Smooth muscle cell (in vitro differentiated cells): ENCODE results near the gene TPBG. TPM values are rescaled to one million over a fixed set of nuclear protein-coding genes. Genes with fewer than 3 reads are reported as not detected.

Experiments
- DNase-seq: peaks from one replicate; lab custom pipeline; 2025; ENCODE audit not compliant: unreplicated experiment; lab: John Stamatoyannopoulos, UW
- H2AFZ ChIP-seq: fragments of 200-600 bp; sonication (generic); 2 replicates; pipeline ENCODE4 v1.6.0; 2016; ENCODE audit warnings: antibody characterized with exemption, low read depth, mild to moderate bottlenecking
- H3F3A ChIP-seq: fragments of 200-600 bp; sonication (generic); 2 replicates; pipeline ENCODE4 v1.6.0; 2017; ENCODE audit warnings: antibody characterized with exemption, low read depth
- H3K27ac ChIP-seq: fragments of 200-600 bp; sonication (generic); 2 replicates; pipeline ENCODE4 v1.5.1; 2016; ENCODE audit warnings: low read depth, mild to moderate bottlenecking
- H3K27me3 ChIP-seq: fragments of 200-600 bp; sonication (generic); 2 replicates; pipeline ENCODE4 v1.6.1; 2016; ENCODE audit warnings: low read depth, mild to moderate bottlenecking
- H3K36me3 ChIP-seq: fragments of 200-600 bp; sonication (generic); 2 replicates; pipeline ENCODE4 v1.5.1; 2016; ENCODE audit warnings: low read depth
- H3K4me1 ChIP-seq: fragments of 200-600 bp; sonication (generic); 2 replicates; pipeline ENCODE4 v1.5.1; 2016; ENCODE audit warnings: low read depth
- H3K4me2 ChIP-seq: fragments of 200-600 bp; sonication (generic); 2 replicates; pipeline ENCODE4 v1.6.0; 2016; ENCODE audit warnings: mild to moderate bottlenecking
- H3K4me3 ChIP-seq: fragments of 200-600 bp; sonication (generic); 2 replicates; pipeline ENCODE4 v1.5.1; 2016; ENCODE audit warnings: mild to moderate bottlenecking
- H3K79me2 ChIP-seq: fragments of 200-600 bp; sonication (generic); 2 replicates; pipeline ENCODE4 v1.6.0; 2016; ENCODE audit warnings: low read depth, mild to moderate bottlenecking
- H3K9ac ChIP-seq: fragments of 200-600 bp; sonication (generic); 2 replicates; pipeline ENCODE4 v1.6.0; 2016; ENCODE audit warnings: low read depth
- H3K9me3 ChIP-seq: fragments of 200-600 bp; sonication (generic); replicated peaks from 2 replicates; pipeline ENCODE4 v1.5.1; 2016; ENCODE audit warnings: low read depth
- H4K20me1 ChIP-seq: fragments of 200-600 bp; sonication (generic); 2 replicates; pipeline ENCODE4 v1.6.0; 2016; ENCODE audit warnings: low read depth
- CTCF ChIP-seq: fragments of 200-600 bp; sonication (generic); IDR thresholded peaks from 2 replicates; pipeline ENCODE4 v1.5.1; 2017; ENCODE audit warnings: borderline replicate concordance, mild to moderate bottlenecking, antibody characterized with exemption; ENCODE audit not compliant: insufficient read depth, poor library complexity, severe bottlenecking
- WGBS: methylation state at CpG from one replicate; pipeline ENCODE4 v1.1.7; 2016; ENCODE audit warnings: low lambda C conversion rate; 5-methylcytosine and 5-hydroxymethylcytosine counted together
- polyA plus RNA-seq: library from polyadenylated mRNA; unstranded; fragments of >200 nt; fragmentation: Nextera tagmentation; extraction: Ambion mirVana; gene quantifications from 2 replicates; pipeline ENCODE4 v1.2.1, GENCODE V29; 2016
- total RNA-seq: library from RNA; depleted of rRNA; stranded (reverse); fragments of >200 nt; gene quantifications from 2 replicates; pipeline ENCODE4 v1.2.3, GENCODE V29; 2014

TPBG gene
- total and polyA plus RNA-seq, 2 experiments from 2014 or later, result 26.1 to 52.6 TPM

- DNase-seq, result no peak
- H4K20me1 ChIP-seq, result no peaks in the 10 kb centered on the region
- TF ChIP-seq CTCF, result no peak
- H3K4me1 ChIP-seq, result no peaks in the 10 kb centered on the region
- no peak overlapping the region for H3K27ac ChIP-seq
- no peaks in the 10 kb centered on the region for H3K36me3 ChIP-seq
- no peaks in the 10 kb centered on the region for H3K9me3 ChIP-seq
- no peaks in the 10 kb centered on the region for H3K79me2 ChIP-seq
- no peak overlapping the region for H2AFZ ChIP-seq
- no peaks in the 10 kb centered on the region for H3K27me3 ChIP-seq
- no peak overlapping the region for H3K4me2 ChIP-seq
- H3K9ac ChIP-seq, result no peak overlapping the region
- no peaks in the 10 kb centered on the region for H3F3A ChIP-seq
- no peak overlapping the region for H3K4me3 ChIP-seq
These were observed 13.0 kb downstream of the TPBG start for GRCh38 chr6:82376636-82377035.

- no peak for TF ChIP-seq CTCF
- no peaks in the 10 kb centered on the region for H3K36me3 ChIP-seq
- no peaks in the 10 kb centered on the region for H3F3A ChIP-seq
- H3K9ac ChIP-seq, result no peak overlapping the region
- H2AFZ ChIP-seq, result no peak overlapping the region
- H3K4me3 ChIP-seq, result no peak overlapping the region
- DNase-seq, result no peak
- WGBS, result 95% methylated on average over 9 of the region's 9 CpGs
- H4K20me1 ChIP-seq, result no peaks in the 10 kb centered on the region
- H3K27ac ChIP-seq, result no peak overlapping the region
- H3K4me2 ChIP-seq, result no peak overlapping the region
- peaks cover 29% of the 10 kb centered on the region for H3K4me1 ChIP-seq
- no peaks in the 10 kb centered on the region for H3K79me2 ChIP-seq
- no peaks in the 10 kb centered on the region for H3K9me3 ChIP-seq
- no peaks in the 10 kb centered on the region for H3K27me3 ChIP-seq
These were observed 17.1 kb downstream of the TPBG start for GRCh38 chr6:82380566-82381185.

- Histone ChIP-seq H3K27ac (no peak overlapping the region), H3F3A (no peaks in the 10 kb centered on the region), H3K4me3 (no peak overlapping the region), H3K36me3 (no peaks in the 10 kb centered on the region), H4K20me1 (no peaks in the 10 kb centered on the region), H3K4me1 (peaks cover 31% of the 10 kb centered on the region), H2AFZ (no peak overlapping the region), H3K9me3 (no peaks in the 10 kb centered on the region), H3K9ac (no peak overlapping the region), H3K79me2 (no peaks in the 10 kb centered on the region), H3K4me2 (no peak overlapping the region), H3K27me3 (no peaks in the 10 kb centered on the region)
- no peak for DNase-seq
- no peak for TF ChIP-seq CTCF
- WGBS, result 79% methylated on average over 1 of the region's 1 CpG
These were observed 17.7 kb downstream of the TPBG start for GRCh38 chr6:82381278-82381677.

- no peaks in the 10 kb centered on the region for H3K27me3 ChIP-seq
- no peaks in the 10 kb centered on the region for H3K79me2 ChIP-seq
- no peak overlapping the region for H3K4me3 ChIP-seq
- no peak overlapping the region for H3K4me2 ChIP-seq
- no peaks in the 10 kb centered on the region for H3K9me3 ChIP-seq
- H3F3A ChIP-seq, result no peaks in the 10 kb centered on the region
- no peak overlapping the region for H3K27ac ChIP-seq
- H3K36me3 ChIP-seq, result no peaks in the 10 kb centered on the region
- DNase-seq, result no peak
- H4K20me1 ChIP-seq, result no peaks in the 10 kb centered on the region
- H2AFZ ChIP-seq, result no peak overlapping the region
- WGBS, result 35% methylated on average over 3 of the region's 3 CpGs
- no peak for TF ChIP-seq CTCF
- H3K4me1 ChIP-seq, result peaks cover 38% of the 10 kb centered on the region
- no peak overlapping the region for H3K9ac ChIP-seq
These were observed 21.5 kb downstream of the TPBG start for GRCh38 chr6:82385102-82385501.
